Gastroesophageal sphincter (tissue), 4 donors: ENCODE measurements around the gene COL5A1. TPM values are rescaled to one million over a fixed set of nuclear protein-coding genes. Genes with fewer than 3 reads are reported as not detected.

ENCODE experiments used
- ATAC-seq: fragments of 150-250 bp; one replicate; pipeline ENCODE4 v1.9.1; 2016; ENCODE audit warnings: mild to moderate bottlenecking, moderate library complexity
- H3K27ac ChIP-seq, 4 donors: fragments of 200-600 bp; sonication (generic) in 3 of 4; 1 replicate in 3 of 4; 2 replicates in 1 of 4; pipeline ENCODE4 v1.5.1; 2016 to 2019
- H3K27me3 ChIP-seq: fragments of 200-600 bp; sonication (generic); one replicate; pipeline ENCODE4 v1.5.1; 2019
- H3K36me3 ChIP-seq, 2 donors: fragments of 200-600 bp; sonication (generic); one replicate each; pipeline ENCODE4 v1.5.1; 2019; ENCODE audit warnings: control low read depth in 1 of 2
- H3K4me1 ChIP-seq, 3 donors: fragments of 200-600 bp; sonication (generic); 1 replicate in 2 of 3; 2 replicates in 1 of 3; pipeline ENCODE4 v1.5.1; 2016 to 2019; ENCODE audit warnings: control low read depth in 2 of 3
- H3K4me3 ChIP-seq, 2 donors: fragments of 200-600 bp; sonication (generic); one replicate each; pipeline ENCODE4 v1.5.1; 2019; ENCODE audit warnings: mild to moderate bottlenecking in 1 of 2, moderate library complexity in 1 of 2
- H3K9me3 ChIP-seq, 3 donors: fragments of 200-600 bp; sonication (generic); one replicate each; pipeline ENCODE4 v1.5.1; 2017 to 2019; ENCODE audit warnings: control low read depth in 2 of 3
- EP300 ChIP-seq: sonication (generic); formaldehyde crosslinking; IDR thresholded peaks from one replicate; pipeline ENCODE4 v1.6.1; 2017; ENCODE audit warnings: antibody characterized with exemption, mild to moderate bottlenecking
- POLR2A ChIP-seq, 2 donors: fragments of 450-650 bp; IDR thresholded peaks; one replicate each; pipeline ENCODE4 v1.6.1; 2017; ENCODE audit warnings: antibody characterized with exemption in 2 of 2, mild to moderate bottlenecking in 2 of 2, moderate library complexity in 1 of 2
- POLR2AphosphoS5 ChIP-seq: sonication (generic); formaldehyde crosslinking; IDR thresholded peaks from one replicate; pipeline ENCODE4 v1.6.1; 2017; ENCODE audit warnings: antibody characterized with exemption
- WGBS, 2 donors: methylation state at CpG; one replicate each; pipeline ENCODE4 v1.1.5; 2018; ENCODE audit warnings: low coverage in 1 of 2; 5-methylcytosine and 5-hydroxymethylcytosine counted together
- total RNA-seq, 4 donors: library from RNA; depleted of rRNA; stranded (reverse); fragments of >200 nt; gene quantifications; one replicate each; pipeline ENCODE4 v1.1.0, GENCODE V29; 2016
- TF ChIP-seq, protein P1 (sequence below), 4 experiments: fragments of 200-600 bp in 2 of 4; fragments of 450-650 bp in 2 of 4; sonication (generic) in 1 of 4; IDR thresholded peaks; one replicate each; pipeline ENCODE4 v1.5.1; 2017 to 2019; ENCODE audit warnings: antibody characterized with exemption in 4 of 4, mild to moderate bottlenecking in 2 of 4, moderate library complexity in 2 of 4

COL5A1 gene
- total RNA-seq, 4 donors from 2014 or later = 48.5 to 86.4 (median 74.9) TPM

DNA sequence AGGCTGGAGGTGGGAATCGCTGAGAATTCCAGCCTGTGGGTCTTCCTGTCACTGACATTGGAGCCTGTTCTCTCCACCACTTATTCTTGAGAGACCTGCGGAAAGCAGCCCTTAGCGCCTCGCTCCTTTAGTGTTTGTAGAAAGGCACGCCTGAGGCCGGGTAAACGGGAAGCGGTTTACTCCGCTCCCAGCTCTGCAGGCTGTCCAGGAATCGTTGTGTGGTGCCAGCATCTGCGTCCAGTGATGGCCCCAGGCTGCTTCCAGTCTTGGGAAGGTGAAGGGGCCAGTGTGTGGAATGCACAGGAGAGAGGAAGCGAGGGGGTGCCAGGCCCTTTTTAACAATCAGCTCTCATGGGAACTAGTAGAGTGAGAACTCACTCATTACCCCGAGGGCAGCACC lies 194.4 kb downstream of the COL5A1 start:
- TF ChIP-seq POLR2A (IDR thresholded peaks at IDR 0.05) = no peak
- no peak for TF ChIP-seq POLR2AphosphoS5
- TF ChIP-seq EP300 = no peak
- TF ChIP-seq, protein P1, sequence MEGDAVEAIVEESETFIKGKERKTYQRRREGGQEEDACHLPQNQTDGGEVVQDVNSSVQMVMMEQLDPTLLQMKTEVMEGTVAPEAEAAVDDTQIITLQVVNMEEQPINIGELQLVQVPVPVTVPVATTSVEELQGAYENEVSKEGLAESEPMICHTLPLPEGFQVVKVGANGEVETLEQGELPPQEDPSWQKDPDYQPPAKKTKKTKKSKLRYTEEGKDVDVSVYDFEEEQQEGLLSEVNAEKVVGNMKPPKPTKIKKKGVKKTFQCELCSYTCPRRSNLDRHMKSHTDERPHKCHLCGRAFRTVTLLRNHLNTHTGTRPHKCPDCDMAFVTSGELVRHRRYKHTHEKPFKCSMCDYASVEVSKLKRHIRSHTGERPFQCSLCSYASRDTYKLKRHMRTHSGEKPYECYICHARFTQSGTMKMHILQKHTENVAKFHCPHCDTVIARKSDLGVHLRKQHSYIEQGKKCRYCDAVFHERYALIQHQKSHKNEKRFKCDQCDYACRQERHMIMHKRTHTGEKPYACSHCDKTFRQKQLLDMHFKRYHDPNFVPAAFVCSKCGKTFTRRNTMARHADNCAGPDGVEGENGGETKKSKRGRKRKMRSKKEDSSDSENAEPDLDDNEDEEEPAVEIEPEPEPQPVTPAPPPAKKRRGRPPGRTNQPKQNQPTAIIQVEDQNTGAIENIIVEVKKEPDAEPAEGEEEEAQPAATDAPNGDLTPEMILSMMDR (IDR thresholded peaks at IDR 0.05) = no peak

DNA sequence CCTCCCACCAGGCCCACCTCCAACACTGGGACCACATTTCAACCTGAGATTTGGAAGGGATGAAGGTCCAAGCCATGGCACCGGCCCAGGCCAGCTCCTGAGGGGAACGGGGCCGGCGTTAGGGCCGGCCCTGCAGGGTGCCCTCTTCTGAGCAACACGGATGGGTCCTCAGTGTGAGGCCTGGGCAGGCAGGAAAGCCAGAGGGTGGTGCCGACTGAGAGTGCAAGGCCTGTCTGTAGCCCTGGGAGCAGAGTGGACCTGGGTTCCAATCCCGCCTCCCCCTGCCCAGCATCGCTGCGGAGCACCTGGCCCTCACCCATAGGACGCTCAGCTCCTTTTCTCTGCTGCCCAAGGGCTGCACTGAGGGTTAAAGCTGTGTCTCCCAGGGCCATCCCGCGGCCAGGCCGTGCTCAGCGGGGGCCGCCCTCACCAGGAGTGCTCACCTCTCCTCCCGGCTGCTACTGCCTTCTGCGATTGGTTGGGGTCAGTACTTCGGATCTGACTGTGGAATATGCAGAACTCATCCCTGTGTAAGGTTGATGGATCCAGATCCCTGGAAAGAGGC lies 194.9 kb downstream of the COL5A1 start:
- Histone ChIP-seq H3K4me3 (no peak overlapping the region), H3K9me3 (no peaks in the 10 kb centered on the region), H3K27ac (no peak overlapping the region), H3K27me3 (no peaks in the 10 kb centered on the region), H3K4me1 (peaks cover 0 to 14% (median 0%) of the 10 kb centered on the region in 3 donors), H3K36me3 (peaks cover 0 to 98% of the 10 kb centered on the region in 2 donors)
- WGBS, 2 donors = 100% methylated on average over 2 of the region's 19 CpGs; no CpG with 5 or more reads in 1 of the 2 donors
- no peak for TF ChIP-seq POLR2AphosphoS5
- TF ChIP-seq, protein P1 (IDR thresholded peaks at IDR 0.05) = no peak
- no peak for TF ChIP-seq EP300
- no peak for TF ChIP-seq POLR2A (IDR thresholded peaks at IDR 0.05)
- ATAC-seq = no peak

More for the DNA sequence above, 194.4 kb downstream of the COL5A1 start:
- Histone ChIP-seq H3K36me3 (peaks cover 0 to 98% of the 10 kb centered on the region in 2 donors), H3K4me3 (no peak overlapping the region), H3K9me3 (no peaks in the 10 kb centered on the region), H3K4me1 (peaks cover 0 to 14% (median 0%) of the 10 kb centered on the region in 3 donors), H3K27ac (no peak overlapping the region), H3K27me3 (no peaks in the 10 kb centered on the region)
- no peak for ATAC-seq
- no CpG with 5 or more reads among the region's 13 CpGs for WGBS, 2 donors

DNA sequence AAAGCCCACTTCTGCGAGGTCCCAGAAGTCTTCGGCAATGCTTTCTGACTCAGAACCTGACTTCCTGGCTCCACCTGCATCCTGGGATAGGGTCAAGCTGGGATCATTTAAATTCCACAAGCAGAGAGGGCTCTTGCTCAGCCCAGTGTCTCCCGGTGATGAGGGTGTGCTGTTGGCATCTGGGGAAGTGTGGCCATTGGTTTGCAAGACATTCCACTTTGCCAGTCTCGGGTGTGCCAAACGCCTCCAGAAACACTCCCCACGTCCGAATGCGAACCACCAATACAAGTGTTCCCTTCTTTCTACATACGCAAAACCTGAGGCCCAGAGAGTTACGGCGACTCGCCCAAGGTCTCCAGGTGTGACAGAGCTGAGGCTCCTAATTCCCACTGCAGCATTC lies 195.9 kb downstream of the COL5A1 start:
- whole genome bisulfite sequencing, 2 donors = 80 to 88% methylated on average over 1 to 8 of the region's 12 CpGs
- Histone ChIP-seq H3K27ac (no peak overlapping the region), H3K4me3 (no peak overlapping the region), H3K36me3 (peaks cover 0 to 97% of the 10 kb centered on the region in 2 donors), H3K27me3 (no peaks in the 10 kb centered on the region), H3K9me3 (no peaks in the 10 kb centered on the region), H3K4me1 (peaks cover 0 to 14% (median 0%) of the 10 kb centered on the region in 3 donors)
- ATAC-seq = no peak
- no peak for TF ChIP-seq POLR2AphosphoS5
- TF ChIP-seq, protein P1 (IDR thresholded peaks at IDR 0.05) = no peak
- TF ChIP-seq EP300 = no peak
- TF ChIP-seq POLR2A (IDR thresholded peaks at IDR 0.05) = no peak

DNA sequence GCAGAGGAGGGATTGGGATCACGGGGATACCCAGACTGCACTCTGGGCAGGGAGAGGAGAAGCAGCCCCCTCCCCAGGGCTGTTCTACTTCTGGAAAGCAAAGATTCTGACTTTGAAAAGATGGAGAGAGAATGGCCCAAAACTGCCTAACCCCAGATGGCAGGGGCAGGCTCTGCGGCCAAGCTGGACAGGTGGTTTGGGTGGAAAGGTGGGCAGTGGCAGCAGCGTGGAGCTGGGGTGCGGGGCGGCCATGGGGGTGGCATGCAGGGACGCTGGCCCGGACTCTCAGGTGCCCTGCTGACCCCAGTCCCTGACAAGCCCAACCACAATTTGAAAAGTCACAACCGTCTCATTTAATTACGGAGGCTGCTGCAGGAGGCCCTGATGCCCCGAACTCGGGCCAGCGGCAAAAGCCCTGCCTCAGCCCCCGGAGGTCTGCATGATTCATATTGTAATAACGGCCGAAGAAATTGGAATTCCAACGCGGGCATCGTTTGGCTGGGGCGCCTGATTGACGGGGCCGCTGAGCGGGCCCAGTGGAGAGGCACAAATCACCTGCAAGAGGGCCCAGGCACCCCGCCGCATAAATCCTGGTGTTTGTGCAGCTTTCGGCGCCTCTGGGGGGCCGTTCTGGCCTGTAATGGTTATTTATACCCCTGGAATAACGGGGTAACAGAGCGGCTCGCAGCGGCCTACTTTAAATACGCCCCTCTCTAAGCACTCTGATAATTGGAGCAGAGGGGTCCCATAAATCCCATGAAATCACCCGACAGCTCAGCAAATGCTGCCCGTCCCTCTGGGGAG lies 197.2 kb downstream of the COL5A1 start:
- no peaks in the 10 kb centered on the region for H3K27me3 ChIP-seq
- peaks cover 0 to 97% of the 10 kb centered on the region in 2 donors for H3K36me3 ChIP-seq
- no peak for ATAC-seq
- no peaks in the 10 kb centered on the region for H3K9me3 ChIP-seq
- TF ChIP-seq EP300 (no peak), POLR2AphosphoS5 (no peak), POLR2A (IDR thresholded peaks at IDR 0.05) (no peak)
- TF ChIP-seq, protein P1 (IDR thresholded peaks at IDR 0.05) = no peak
- H3K27ac ChIP-seq = no peak overlapping the region
- no peak overlapping the region for H3K4me3 ChIP-seq
- WGBS, 2 donors = 100% methylated on average over 3 to 4 of the region's 34 CpGs
- peaks cover 0 to 14% (median 0%) of the 10 kb centered on the region in 3 donors for H3K4me1 ChIP-seq
